GM18507 (cell line): ENCODE results near the gene IL1R2.

Experiments used
- DNase-seq: peaks from one replicate; pipeline ENCODE4 v3.0.0; 2011; ENCODE audit warnings: low read depth; ENCODE audit not compliant: insufficient read length; ENCODE audit errors: extremely low spot score
- FAIRE-seq: peaks from 2 replicates; lab custom pipeline; 2011; peaks lifted over from hg19 to GRCh38; lab: Jason Lieb, UNC

The IL1R2 gene

GRCh38 chr2:102033750-102034682 lies 42.3 kb downstream of the IL1R2 start:
- no peak for FAIRE-seq
- DNase-seq, result no peak

- FAIRE-seq (no peak), DNase-seq (no peak)
Measured at GRCh38 chr2:102034683-102035548, 43.2 kb downstream of the IL1R2 start.

GRCh38 chr2:102037681-102038080 lies 45.9 kb downstream of the IL1R2 start:
- FAIRE-seq (no peak), DNase-seq (no peak)

- FAIRE-seq (no peak), DNase-seq (no peak)
Measured at GRCh38 chr2:102040229-102040628, 48.5 kb downstream of the IL1R2 start.

GRCh38 chr2:102041351-102041750 lies 49.6 kb downstream of the IL1R2 start:
- DNase-seq, result no peak
- FAIRE-seq, result no peak

GRCh38 chr2:102042196-102043081 lies 50.7 kb downstream of the IL1R2 start:
- no peak for DNase-seq
- no peak for FAIRE-seq

GRCh38 chr2:102043560-102043959 lies 51.8 kb downstream of the IL1R2 start:
- no peak for FAIRE-seq
- DNase-seq, result no peak

GRCh38 chr2:102044235-102044896 lies 52.6 kb downstream of the IL1R2 start:
- DNase-seq (no peak), FAIRE-seq (no peak)

GRCh38 chr2:102044967-102045489 lies 53.3 kb downstream of the IL1R2 start:
- no peak for FAIRE-seq
- DNase-seq, result no peak

GRCh38 chr2:102045697-102046096 lies 53.9 kb downstream of the IL1R2 start:
- no peak for DNase-seq
- FAIRE-seq, result no peak

- FAIRE-seq (no peak), DNase-seq (no peak)
Measured at GRCh38 chr2:102046135-102046986, 54.6 kb downstream of the IL1R2 start.

- DNase-seq (no peak), FAIRE-seq (no peak)
Measured at GRCh38 chr2:102048465-102048864, 56.7 kb downstream of the IL1R2 start.

- no peak for DNase-seq
Measured at GRCh38 chr2:102049756-102050443, 58.1 kb downstream of the IL1R2 start.

GRCh38 chr2:102050854-102051391 lies 59.2 kb downstream of the IL1R2 start:
- DNase-seq, result no peak
- FAIRE-seq, result no peak

More at GRCh38 chr2:102049756-102050443, 58.1 kb downstream of the IL1R2 start:
- no peak for FAIRE-seq

GRCh38 chr2:102051692-102052277 lies 60.0 kb downstream of the IL1R2 start:
- no peak for FAIRE-seq

GRCh38 chr2:102052365-102052764 lies 60.6 kb downstream of the IL1R2 start:
- no peak for FAIRE-seq
- no peak for DNase-seq

More at GRCh38 chr2:102051692-102052277, 60.0 kb downstream of the IL1R2 start:
- no peak for DNase-seq

GRCh38 chr2:102053096-102053495 lies 61.3 kb downstream of the IL1R2 start:
- no peak for FAIRE-seq
- no peak for DNase-seq
